ENCODE measurements around the gene C15orf40. TPM values are rescaled to one million over a fixed set of nuclear protein-coding genes. Genes with fewer than 3 reads are reported as not detected.
A peak's percentile ranks its signal among the peaks of the same experiment; 100 is the strongest.

The C15orf40 gene
- total RNA-seq, 4 donors from 2014 or later: 9.7 to 31.6 (median 22.4) TPM

- 91 to 92% methylated on average over 3 of the region's 3 CpGs for WGBS, 2 donors
Observed at GRCh38 chr15:82960766-82961165, 50.7 kb downstream of the C15orf40 start.

GRCh38 chr15:82959423-82959822 is 52.0 kb downstream of the C15orf40 start:
- Histone ChIP-seq H3K4me1 (no peaks in the 10 kb centered on the region), H3K27me3 (no peaks in the 10 kb centered on the region), H3K9me3 (no peaks in the 10 kb centered on the region), H3K4me3 (replicated peaks in 1 of 3) (no peak overlapping the region), H3K36me3 (no peaks in the 10 kb centered on the region), H3K27ac (no peak overlapping the region)
- DNase-seq: no peak
- TF ChIP-seq POLR2A (IDR thresholded peaks at IDR 0.05) (no peak), CTCF (IDR thresholded peaks at IDR 0.05) (no peak)
- WGBS, 2 donors: 98 to 100% methylated on average over 5 of the region's 5 CpGs
- intact Hi-C loops (cut with DNase I): no loop called here

More at GRCh38 chr15:82960766-82961165, 50.7 kb downstream of the C15orf40 start:
- H3K27me3 ChIP-seq: no peaks in the 10 kb centered on the region
- TF ChIP-seq CTCF (IDR thresholded peaks at IDR 0.05) (no peak), POLR2A (IDR thresholded peaks at IDR 0.05) (no peak)
- intact Hi-C loops (cut with DNase I): no loop called here
- no peak overlapping the region for H3K27ac ChIP-seq
- no peaks in the 10 kb centered on the region for H3K9me3 ChIP-seq
- no peaks in the 10 kb centered on the region for H3K4me1 ChIP-seq
- DNase-seq: no peak
- no peak overlapping the region for H3K4me3 ChIP-seq (replicated peaks in 1 of 3)
- no peaks in the 10 kb centered on the region for H3K36me3 ChIP-seq

GRCh38 chr15:82958638-82959037 is 52.8 kb downstream of the C15orf40 start:
- no peak overlapping the region for H3K4me3 ChIP-seq (replicated peaks in 1 of 3)
- no peaks in the 10 kb centered on the region for H3K36me3 ChIP-seq
- no peaks in the 10 kb centered on the region for H3K4me1 ChIP-seq
- intact Hi-C loops (cut with DNase I): no loop called here
- H3K9me3 ChIP-seq: no peaks in the 10 kb centered on the region
- no peak for DNase-seq
- no peak for TF ChIP-seq CTCF (IDR thresholded peaks at IDR 0.05)
- TF ChIP-seq POLR2A (IDR thresholded peaks at IDR 0.05): no peak
- H3K27ac ChIP-seq: no peak overlapping the region
- 94% methylated on average over 1 of the region's 1 CpG for WGBS, 2 donors
- no peaks in the 10 kb centered on the region for H3K27me3 ChIP-seq

GRCh38 chr15:82952158-82953081 is 59.0 kb downstream of the C15orf40 start, which contains the start of gene HOMER2:
Gene HOMER2, minus strand, starts transcription at chr15:82952720. Its CDS starts 185 bp downstream, at chr15:82952535.
- TF ChIP-seq POLR2A (IDR thresholded peaks at IDR 0.05) (peak; percentile 8 to 83), CTCF (IDR thresholded peaks at IDR 0.05) (peak in 2 of 6 experiments; percentile 20 to 31)
- Histone ChIP-seq H3K27ac (peak within 1 kb of the TSS; percentile 87 to 92 (median 91)), H3K4me3 (replicated peaks in 1 of 3) (peak within 1 kb of the TSS; percentile 36 to 70 (median 41)), H3K27me3 (no peaks in the 10 kb centered on the region), H3K36me3 (no peaks in the 10 kb centered on the region), H3K9me3 (no peaks in the 10 kb centered on the region), H3K4me1 (peaks cover 23 to 31% of the 10 kb centered on the region in 2 donors)
- intact Hi-C loops (cut with DNase I): no loop called here
- DNase-seq: peak; percentile 74 to 77
- 0 to 2% methylated on average over 31 to 33 of the region's 119 CpGs for WGBS, 2 donors
